ACHN (cell line): ENCODE results near the gene FAM20A.
"Not testable (repeated sequence)": the region's sequence is repeated elsewhere in the genome, so short reads cannot be mapped to it uniquely, and the experiment has no call there.

Source experiments
- DNase-seq: peaks from one replicate; pipeline ENCODE4 v3.0.0-alpha.2; 2015
- in situ Hi-C: cut with HindIII; loops from 2 replicates; pipeline ENCODE4 v1.10.0; 2017; ENCODE audit warnings: low sequenced_read_pairs, low pct_ligation_motif_present, low pct_unique_long_range_greater_than_20kb

The FAM20A gene

GRCh38 chr17:68512960-68513474, 88.2 kb downstream of the FAM20A start:
- in situ Hi-C loops, result no loop called here
- peak; percentile 52 for DNase-seq

GRCh38 chr17:68512247-68512959, 88.8 kb downstream of the FAM20A start, which contains the start of gene PRKAR1A:
PRKAR1A (plus strand) TSS chr17:68512430; CDS start chr17:68515400, 2,970 bp downstream.
- peak; percentile 93 for DNase-seq
- in situ Hi-C loops, result no loop called here

GRCh38 chr17:68511671-68512246, 89.4 kb downstream of the FAM20A start:
- in situ Hi-C loops, result no loop called here
- DNase-seq, result peak; percentile 65

- DNase-seq, result no peak
- in situ Hi-C loops, result no loop called here
Measured at GRCh38 chr17:68511254-68511670, 89.9 kb downstream of the FAM20A start.

- no peak for DNase-seq
- in situ Hi-C loops, result no loop called here
Measured at GRCh38 chr17:68509141-68510057, 91.8 kb downstream of the FAM20A start.

- no peak for DNase-seq
- in situ Hi-C loops, result no loop called here
Measured at GRCh38 chr17:68507576-68507975, 93.6 kb downstream of the FAM20A start.

- in situ Hi-C loops, result no loop called here
- DNase-seq, result no peak
Measured at GRCh38 chr17:68505951-68506350, 95.2 kb downstream of the FAM20A start.

- DNase-seq, result no peak
- in situ Hi-C loops, result no loop called here
Measured at GRCh38 chr17:68501074-68501473, 100.1 kb downstream of the FAM20A start.

GRCh38 chr17:68499587-68499986, 101.6 kb downstream of the FAM20A start:
- in situ Hi-C loops, result no loop called here
- no peak for DNase-seq

GRCh38 chr17:68498479-68499326, 102.5 kb downstream of the FAM20A start:
- DNase-seq, result no peak
- in situ Hi-C loops, result no loop called here

- no peak for DNase-seq
- in situ Hi-C loops, result no loop called here
Measured at GRCh38 chr17:68497885-68498319, 103.3 kb downstream of the FAM20A start.

- in situ Hi-C loops, result no loop called here
- DNase-seq, result no peak
Measured at GRCh38 chr17:68495081-68495480, 106.1 kb downstream of the FAM20A start.

GRCh38 chr17:68492394-68493054, 108.6 kb downstream of the FAM20A start:
- in situ Hi-C loops, DNase-seq: not testable (repeated sequence)

- no peak for DNase-seq
- in situ Hi-C loops, result no loop called here
Measured at GRCh38 chr17:68491381-68492231, 109.6 kb downstream of the FAM20A start.

- in situ Hi-C loops, result no loop called here
- DNase-seq, result no peak
Measured at GRCh38 chr17:68489919-68490318, 111.2 kb downstream of the FAM20A start.
